Smooth muscle cell (in vitro differentiated cells): ENCODE data around the gene FNBP1. TPM values are rescaled to one million over a fixed set of nuclear protein-coding genes. Genes with fewer than 3 reads are reported as not detected.

ENCODE experiments used
- DNase-seq: peaks from one replicate; lab custom pipeline; 2025; ENCODE audit not compliant: unreplicated experiment; lab: John Stamatoyannopoulos, UW
- H2AFZ ChIP-seq: fragments of 200-600 bp; sonication (generic); 2 replicates; pipeline ENCODE4 v1.6.0; 2016; ENCODE audit warnings: antibody characterized with exemption, low read depth, mild to moderate bottlenecking
- H3F3A ChIP-seq: fragments of 200-600 bp; sonication (generic); 2 replicates; pipeline ENCODE4 v1.6.0; 2017; ENCODE audit warnings: antibody characterized with exemption, low read depth
- H3K27ac ChIP-seq: fragments of 200-600 bp; sonication (generic); 2 replicates; pipeline ENCODE4 v1.5.1; 2016; ENCODE audit warnings: low read depth, mild to moderate bottlenecking
- H3K27me3 ChIP-seq: fragments of 200-600 bp; sonication (generic); 2 replicates; pipeline ENCODE4 v1.6.1; 2016; ENCODE audit warnings: low read depth, mild to moderate bottlenecking
- H3K36me3 ChIP-seq: fragments of 200-600 bp; sonication (generic); 2 replicates; pipeline ENCODE4 v1.5.1; 2016; ENCODE audit warnings: low read depth
- H3K4me1 ChIP-seq: fragments of 200-600 bp; sonication (generic); 2 replicates; pipeline ENCODE4 v1.5.1; 2016; ENCODE audit warnings: low read depth
- H3K4me2 ChIP-seq: fragments of 200-600 bp; sonication (generic); 2 replicates; pipeline ENCODE4 v1.6.0; 2016; ENCODE audit warnings: mild to moderate bottlenecking
- H3K4me3 ChIP-seq: fragments of 200-600 bp; sonication (generic); 2 replicates; pipeline ENCODE4 v1.5.1; 2016; ENCODE audit warnings: mild to moderate bottlenecking
- H3K79me2 ChIP-seq: fragments of 200-600 bp; sonication (generic); 2 replicates; pipeline ENCODE4 v1.6.0; 2016; ENCODE audit warnings: low read depth, mild to moderate bottlenecking
- H3K9ac ChIP-seq: fragments of 200-600 bp; sonication (generic); 2 replicates; pipeline ENCODE4 v1.6.0; 2016; ENCODE audit warnings: low read depth
- H3K9me3 ChIP-seq: fragments of 200-600 bp; sonication (generic); replicated peaks from 2 replicates; pipeline ENCODE4 v1.5.1; 2016; ENCODE audit warnings: low read depth
- H4K20me1 ChIP-seq: fragments of 200-600 bp; sonication (generic); 2 replicates; pipeline ENCODE4 v1.6.0; 2016; ENCODE audit warnings: low read depth
- WGBS: methylation state at CpG from one replicate; pipeline ENCODE4 v1.1.7; 2016; ENCODE audit warnings: low lambda C conversion rate; 5-methylcytosine and 5-hydroxymethylcytosine counted together
- polyA plus RNA-seq: library from polyadenylated mRNA; unstranded; fragments of >200 nt; fragmentation: Nextera tagmentation; extraction: Ambion mirVana; gene quantifications from 2 replicates; pipeline ENCODE4 v1.2.1, GENCODE V29; 2016
- total RNA-seq: library from RNA; depleted of rRNA; stranded (reverse); fragments of >200 nt; gene quantifications from 2 replicates; pipeline ENCODE4 v1.2.3, GENCODE V29; 2014
- TF ChIP-seq, protein P1 (sequence below): fragments of 200-600 bp; sonication (generic); IDR thresholded peaks from 2 replicates; pipeline ENCODE4 v1.5.1; 2017; ENCODE audit warnings: borderline replicate concordance, mild to moderate bottlenecking, antibody characterized with exemption; ENCODE audit not compliant: insufficient read depth, poor library complexity, severe bottlenecking

Gene FNBP1
- total and polyA plus RNA-seq, 2 experiments from 2014 or later: 17.1 to 17.2 TPM

DNA sequence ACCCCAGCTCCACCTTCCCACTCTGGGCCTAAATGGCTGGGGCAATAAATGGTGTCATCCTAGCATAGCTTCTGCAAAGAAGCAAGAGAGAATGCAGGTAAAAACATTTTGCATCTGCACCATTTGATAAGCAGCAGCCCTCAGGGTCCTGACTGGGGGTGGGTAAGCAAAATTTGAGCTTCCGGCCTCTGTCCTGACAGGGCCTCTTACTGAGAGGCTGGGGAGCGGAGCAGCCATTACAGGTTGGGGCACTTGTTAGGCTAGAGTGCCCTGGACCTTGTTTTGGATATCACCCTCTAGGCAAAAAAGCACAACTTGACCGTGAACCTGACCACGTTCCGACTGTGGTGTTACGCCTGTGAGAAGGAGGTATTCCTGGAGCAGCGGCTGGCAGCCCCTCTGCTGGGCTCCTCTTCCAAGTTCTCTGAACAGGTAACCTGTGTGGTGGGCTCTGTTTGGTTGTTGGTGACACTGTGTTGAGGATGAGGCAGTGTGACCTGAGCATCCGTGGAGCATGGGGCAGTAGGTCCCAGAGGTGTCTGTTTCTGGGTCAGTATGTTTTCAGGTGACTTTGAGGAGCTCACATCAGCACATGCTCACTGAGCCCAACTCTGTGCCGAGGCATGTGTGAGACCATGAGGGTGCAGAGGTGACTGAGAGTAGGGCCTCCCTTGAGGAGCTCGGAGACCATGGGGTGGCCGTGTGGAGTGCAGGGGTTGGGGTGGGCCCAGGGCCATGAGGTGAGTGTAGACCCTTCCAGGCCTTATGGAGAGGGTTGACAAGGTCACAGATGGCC, 184.6 kb downstream of the FNBP1 start:
- no peaks in the 10 kb centered on the region for H3F3A ChIP-seq
- no peaks in the 10 kb centered on the region for H3K36me3 ChIP-seq
- H3K27ac ChIP-seq: no peak overlapping the region
- no peaks in the 10 kb centered on the region for H4K20me1 ChIP-seq
- no peaks in the 10 kb centered on the region for H3K27me3 ChIP-seq
- 90% methylated on average over 11 of the region's 11 CpGs for WGBS
- no peak for DNase-seq
- H3K9ac ChIP-seq: no peak overlapping the region
- H3K4me3 ChIP-seq: no peak overlapping the region
- no peak overlapping the region for H2AFZ ChIP-seq
- no peaks in the 10 kb centered on the region for H3K79me2 ChIP-seq
- H3K9me3 ChIP-seq: no peaks in the 10 kb centered on the region
- TF ChIP-seq, protein P1, sequence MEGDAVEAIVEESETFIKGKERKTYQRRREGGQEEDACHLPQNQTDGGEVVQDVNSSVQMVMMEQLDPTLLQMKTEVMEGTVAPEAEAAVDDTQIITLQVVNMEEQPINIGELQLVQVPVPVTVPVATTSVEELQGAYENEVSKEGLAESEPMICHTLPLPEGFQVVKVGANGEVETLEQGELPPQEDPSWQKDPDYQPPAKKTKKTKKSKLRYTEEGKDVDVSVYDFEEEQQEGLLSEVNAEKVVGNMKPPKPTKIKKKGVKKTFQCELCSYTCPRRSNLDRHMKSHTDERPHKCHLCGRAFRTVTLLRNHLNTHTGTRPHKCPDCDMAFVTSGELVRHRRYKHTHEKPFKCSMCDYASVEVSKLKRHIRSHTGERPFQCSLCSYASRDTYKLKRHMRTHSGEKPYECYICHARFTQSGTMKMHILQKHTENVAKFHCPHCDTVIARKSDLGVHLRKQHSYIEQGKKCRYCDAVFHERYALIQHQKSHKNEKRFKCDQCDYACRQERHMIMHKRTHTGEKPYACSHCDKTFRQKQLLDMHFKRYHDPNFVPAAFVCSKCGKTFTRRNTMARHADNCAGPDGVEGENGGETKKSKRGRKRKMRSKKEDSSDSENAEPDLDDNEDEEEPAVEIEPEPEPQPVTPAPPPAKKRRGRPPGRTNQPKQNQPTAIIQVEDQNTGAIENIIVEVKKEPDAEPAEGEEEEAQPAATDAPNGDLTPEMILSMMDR: no peak
- H3K4me2 ChIP-seq: no peak overlapping the region
- no peaks in the 10 kb centered on the region for H3K4me1 ChIP-seq

GRCh38 chr9:129857207-129857606, 185.8 kb downstream of the FNBP1 start:
- H4K20me1 ChIP-seq: no peaks in the 10 kb centered on the region
- H3K27me3 ChIP-seq: no peaks in the 10 kb centered on the region
- H3K36me3 ChIP-seq: no peaks in the 10 kb centered on the region
- H3K4me2 ChIP-seq: no peak overlapping the region
- H3K79me2 ChIP-seq: no peaks in the 10 kb centered on the region
- no peak overlapping the region for H3K27ac ChIP-seq
- H3K4me1 ChIP-seq: no peaks in the 10 kb centered on the region
- no peaks in the 10 kb centered on the region for H3K9me3 ChIP-seq
- H2AFZ ChIP-seq: no peak overlapping the region
- no peaks in the 10 kb centered on the region for H3F3A ChIP-seq
- 93% methylated on average over 7 of the region's 7 CpGs for WGBS
- TF ChIP-seq, protein P1: no peak
- H3K9ac ChIP-seq: no peak overlapping the region
- DNase-seq: no peak
- no peak overlapping the region for H3K4me3 ChIP-seq

- 99% methylated on average over 4 of the region's 4 CpGs for WGBS
- no peak overlapping the region for H3K4me2 ChIP-seq
These were observed 188.3 kb downstream of the FNBP1 start for GRCh38 chr9:129854588-129855110.

More at GRCh38 chr9:129854588-129855110, 188.3 kb downstream of the FNBP1 start:
- Histone ChIP-seq H4K20me1 (peaks cover under 1% of the 10 kb centered on the region), H3K4me3 (no peak overlapping the region), H3K4me1 (no peaks in the 10 kb centered on the region), H3K79me2 (no peaks in the 10 kb centered on the region), H2AFZ (no peak overlapping the region), H3K9ac (no peak overlapping the region), H3K9me3 (no peaks in the 10 kb centered on the region), H3K27me3 (no peaks in the 10 kb centered on the region), H3K27ac (no peak overlapping the region), H3K36me3 (no peaks in the 10 kb centered on the region), H3F3A (no peaks in the 10 kb centered on the region)
- no peak for DNase-seq
- TF ChIP-seq, protein P1: no peak
